Measurements from ENCODE around the gene KMT5B.

GRCh38 chr11:68115285-68115684 lies 97.8 kb downstream of the KMT5B start:
- TF ChIP-seq CTCF (conservative IDR thresholded peaks at IDR 0.05; ENCODE audit: low read length) (no peak), EZH2phosphoT487 (IDR thresholded peaks at IDR 0.05; ENCODE audit: borderline replicate concordance) (no peak)
